Retinal pigment epithelial cell (primary cell): ENCODE results near the gene XRRA1.
A peak's percentile ranks its signal among the peaks of the same experiment; 100 is the strongest.
"Not testable (repeated sequence)": the region's sequence is repeated elsewhere in the genome, so short reads cannot be mapped to it uniquely, and the experiment has no call there.

ENCODE experiments used
- DNase-seq: peaks from one replicate; pipeline ENCODE4 v3.0.0-alpha.2; 2010; ENCODE audit warnings: low read depth
- H3K4me3 ChIP-seq: 2 replicates; pipeline ENCODE4 v1.5.1; 2011; ENCODE audit warnings: mild to moderate bottlenecking, low read length, control low read depth, moderate library complexity
- CTCF ChIP-seq: conservative IDR thresholded peaks from 2 replicates; pipeline ENCODE4 v1.5.1; 2011; ENCODE audit warnings: low read depth, low read length, control low read depth, inconsistent platforms

XRRA1 gene

GRCh38 chr11:74896311-74896710 lies 52.6 kb downstream of the XRRA1 start:
- no peak for TF ChIP-seq CTCF
- H3K4me3 ChIP-seq = no peak overlapping the region
- DNase-seq = no peak

GRCh38 chr11:74895340-74896116 lies 53.4 kb downstream of the XRRA1 start:
- TF ChIP-seq CTCF = no peak
- no peak for DNase-seq
- H3K4me3 ChIP-seq = no peak overlapping the region

GRCh38 chr11:74893015-74893414 lies 55.9 kb downstream of the XRRA1 start:
- DNase-seq, H3K4me3 ChIP-seq: not testable (repeated sequence)

- DNase-seq = no peak
- H3K4me3 ChIP-seq = no peak overlapping the region
- peak; percentile 61 for TF ChIP-seq CTCF
These were observed 71.8 kb downstream of the XRRA1 start for GRCh38 chr11:74877132-74877531.

GRCh38 chr11:74871037-74871436 lies 77.9 kb downstream of the XRRA1 start:
- DNase-seq = no peak
- H3K4me3 ChIP-seq = no peak overlapping the region
- no peak for TF ChIP-seq CTCF

GRCh38 chr11:74870485-74870884 lies 78.4 kb downstream of the XRRA1 start:
- no peak overlapping the region for H3K4me3 ChIP-seq
- DNase-seq = no peak
- peak; percentile 44 for TF ChIP-seq CTCF

- no peak for TF ChIP-seq CTCF
- no peak overlapping the region for H3K4me3 ChIP-seq
- no peak for DNase-seq
These were observed 82.3 kb downstream of the XRRA1 start for GRCh38 chr11:74866557-74866956.
